GM23338 (cell line): ENCODE measurements around the gene LYVE1. TPM values are rescaled to one million over a fixed set of nuclear protein-coding genes. Genes with fewer than 3 reads are reported as not detected.

Experiments used
- ATAC-seq: fragments of 200-7000 bp; cut with Tn5 transposase; 3 replicates; pipeline ENCODE4 v1.9.1; 2020
- DNase-seq: peaks from one replicate; pipeline ENCODE4 v3.0.0-alpha.2; 2015; ENCODE audit warnings: low spot score
- H2AFZ ChIP-seq: fragments of 200-600 bp; sonication (generic); 2 replicates; pipeline ENCODE4 v1.8.0; 2016; ENCODE audit warnings: antibody characterized with exemption, mild to moderate bottlenecking, moderate library complexity
- H3F3A ChIP-seq: fragments of 200-600 bp; sonication (generic); replicated peaks from 2 replicates; pipeline ENCODE4 v1.8.0; 2017; ENCODE audit warnings: antibody characterized with exemption, mixed run types, low read depth
- H3K27ac ChIP-seq: fragments of 200-600 bp; sonication (generic); 2 replicates; pipeline ENCODE4 v1.6.1; 2016; ENCODE audit warnings: low read depth
- H3K27me3 ChIP-seq: fragments of 200-600 bp; sonication (generic); 2 replicates; pipeline ENCODE4 v1.8.0; 2016; ENCODE audit warnings: mild to moderate bottlenecking, mixed run types, moderate library complexity; ENCODE audit not compliant: insufficient read depth
- H3K36me3 ChIP-seq: fragments of 200-600 bp; sonication (generic); 2 replicates; pipeline ENCODE4 v1.8.0; 2016; ENCODE audit warnings: mild to moderate bottlenecking; ENCODE audit not compliant: insufficient read depth
- H3K4me1 ChIP-seq: fragments of 200-600 bp; sonication (generic); 2 replicates; pipeline ENCODE4 v1.8.0; 2016; ENCODE audit warnings: mild to moderate bottlenecking, moderate library complexity; ENCODE audit not compliant: insufficient read depth
- H3K4me2 ChIP-seq: fragments of 200-600 bp; sonication (generic); 2 replicates; pipeline ENCODE4 v1.7.1; 2017; ENCODE audit warnings: mixed run types
- H3K4me3 ChIP-seq: fragments of 200-600 bp; sonication (generic); 2 replicates; pipeline ENCODE4 v1.6.1; 2016; ENCODE audit warnings: mixed run types
- H3K79me2 ChIP-seq: fragments of 200-600 bp; sonication (generic); replicated peaks from 2 replicates; pipeline ENCODE4 v1.8.0; 2017; ENCODE audit warnings: mild to moderate bottlenecking; ENCODE audit not compliant: insufficient read depth
- H3K9me2 ChIP-seq: fragments of 200-600 bp; sonication (generic); 2 replicates; pipeline ENCODE4 v1.8.0; 2017; ENCODE audit not compliant: insufficient read depth
- H4K20me1 ChIP-seq: fragments of 200-600 bp; sonication (generic); replicated peaks from 2 replicates; pipeline ENCODE4 v1.8.0; 2017; ENCODE audit warnings: mild to moderate bottlenecking; ENCODE audit not compliant: insufficient read depth
- H3K27ac Mint-ChIP-seq: 2 replicates; pipeline ENCODE4 v1.8.0; 2020; ENCODE audit warnings: inconsistent platforms, mild to moderate bottlenecking, moderate library complexity, mixed read lengths
- H3K27me3 Mint-ChIP-seq: 3 replicates; pipeline ENCODE4 v1.8.0; 2022; ENCODE audit warnings: low read depth, mild to moderate bottlenecking, moderate library complexity, mixed read lengths, inconsistent platforms; ENCODE audit not compliant: insufficient read depth, poor library complexity
- H3K36me3 Mint-ChIP-seq: 3 replicates; pipeline ENCODE4 v1.8.0; 2021; ENCODE audit warnings: low read depth, mild to moderate bottlenecking, inconsistent platforms, moderate library complexity, mixed read lengths
- H3K4me1 Mint-ChIP-seq: 3 replicates; pipeline ENCODE4 v1.8.0; 2020; ENCODE audit warnings: mild to moderate bottlenecking, inconsistent platforms, mixed read lengths
- H3K4me3 Mint-ChIP-seq: 3 replicates; pipeline ENCODE4 v1.8.0; 2021; ENCODE audit warnings: moderate library complexity, mild to moderate bottlenecking, inconsistent platforms, mixed read lengths
- H3K9me3 Mint-ChIP-seq: 3 replicates; pipeline ENCODE4 v1.8.0; 2020; ENCODE audit warnings: moderate library complexity, mild to moderate bottlenecking, inconsistent platforms, mixed read lengths
- CREB1 ChIP-seq: fragments of 250-450 bp; sonication (Bioruptor Pico); IDR thresholded peaks from 2 replicates; pipeline ENCODE4 v1.5.0; 2020; ENCODE audit warnings: low read depth, mild to moderate bottlenecking, moderate library complexity
- CTCF ChIP-seq, 2 experiments: fragments of 200-600 bp in 1 of 2; sonication (generic) in 1 of 2; conservative IDR thresholded peaks; 2 replicates each; pipeline versions ENCODE4 v1.5.1 to v1.6.1; 2016 to 2017; ENCODE audit warnings: antibody characterized with exemption in 2 of 2, low read depth in 2 of 2, mild to moderate bottlenecking in 2 of 2, moderate library complexity in 1 of 2
- ETS1 ChIP-seq: IDR thresholded peaks from 2 replicates; pipeline ENCODE4 v1.6.1; 2016; ENCODE audit warnings: antibody characterized with exemption
- EZH2 ChIP-seq: fragments of 200-600 bp; sonication (generic); IDR thresholded peaks from one replicate; pipeline ENCODE4 v1.8.0; 2017; ENCODE audit warnings: antibody characterized with exemption, mild to moderate bottlenecking, low read depth; ENCODE audit not compliant: unreplicated experiment
- EZH2phosphoT487 ChIP-seq: fragments of 200-600 bp; sonication (generic); IDR thresholded peaks from one replicate; pipeline ENCODE4 v1.8.1; 2018; ENCODE audit warnings: antibody characterized with exemption; ENCODE audit not compliant: unreplicated experiment
- JUNB ChIP-seq: IDR thresholded peaks from one replicate; pipeline ENCODE4 v1.6.1; 2016; ENCODE audit warnings: antibody characterized with exemption; ENCODE audit not compliant: unreplicated experiment
- POLR2AphosphoS5 ChIP-seq: IDR thresholded peaks from 2 replicates; pipeline ENCODE4 v1.6.1; 2016; ENCODE audit warnings: antibody characterized with exemption, low read depth
- REST ChIP-seq: IDR thresholded peaks from one replicate; pipeline ENCODE4 v1.6.1; 2018; ENCODE audit warnings: antibody characterized with exemption; ENCODE audit not compliant: unreplicated experiment
- STAT1 ChIP-seq: IDR thresholded peaks from one replicate; pipeline ENCODE4 v1.6.1; 2016; ENCODE audit warnings: antibody characterized with exemption; ENCODE audit not compliant: unreplicated experiment
- ZNF114 ChIP-seq: fragments of 250-450 bp; sonication (Bioruptor Pico); IDR thresholded peaks from 2 replicates; pipeline ENCODE4 v1.5.0; 2020; ENCODE audit warnings: mild to moderate bottlenecking, moderate library complexity
- ZNF331 ChIP-seq: fragments of 250-450 bp; sonication (Bioruptor Pico); IDR thresholded peaks from 2 replicates; pipeline ENCODE4 v1.5.0; 2020; ENCODE audit warnings: low read depth, mild to moderate bottlenecking, moderate library complexity
- ZNF462 ChIP-seq: fragments of 250-450 bp; sonication (Bioruptor Pico); IDR thresholded peaks from 2 replicates; pipeline ENCODE4 v1.5.0; 2020; ENCODE audit warnings: mild to moderate bottlenecking, moderate library complexity
- polyA plus RNA-seq: library from polyadenylated mRNA; unstranded; fragments of >200 nt; fragmentation: Nextera tagmentation; extraction: Ambion mirVana; gene quantifications from 2 replicates; pipeline ENCODE4 v1.2.1, GENCODE V29; 2016
- total RNA-seq: library from RNA; depleted of rRNA; stranded (reverse); fragments of >200 nt; shearing (Covaris generic); gene quantifications from 2 replicates; pipeline ENCODE4 v1.2.3, GENCODE V29; 2014

The LYVE1 gene
- total and polyA plus RNA-seq, 2 experiments from 2014 or later: 0.94 TPM; not detected in 1

- TF ChIP-seq STAT1: no peak
- no peak for TF ChIP-seq EZH2
- no peak for TF ChIP-seq ZNF462 (CRISPR knock-in tag)
Observed at GRCh38 chr11:10566257-10566957, 2.1 kb downstream of the LYVE1 start (continued).

GRCh38 chr11:10565493-10565892 is 3.0 kb downstream of the LYVE1 start:
- H3K36me3 Mint-ChIP-seq: no peaks in the 10 kb centered on the region
- no peak overlapping the region for H3K27ac Mint-ChIP-seq
- ATAC-seq: no peak
- DNase-seq: no peak
- H3F3A ChIP-seq: no peaks in the 10 kb centered on the region
- peaks cover 19% of the 10 kb centered on the region for H3K4me1 ChIP-seq
- H3K9me3 Mint-ChIP-seq: no peaks in the 10 kb centered on the region
- no peaks in the 10 kb centered on the region for H3K27me3 ChIP-seq
- no peak overlapping the region for H3K4me2 ChIP-seq
- H3K79me2 ChIP-seq: no peaks in the 10 kb centered on the region
- no peak overlapping the region for H3K27ac ChIP-seq
- H3K27me3 Mint-ChIP-seq: no peaks in the 10 kb centered on the region
- H4K20me1 ChIP-seq: no peaks in the 10 kb centered on the region
- H3K4me3 Mint-ChIP-seq: no peak overlapping the region
- H3K36me3 ChIP-seq: no peaks in the 10 kb centered on the region
- H2AFZ ChIP-seq: no peak overlapping the region
- H3K9me2 ChIP-seq: peaks cover 8% of the 10 kb centered on the region
- TF ChIP-seq EZH2phosphoT487 (no peak), ZNF331 (no peak), JUNB (no peak), EZH2 (no peak), REST (no peak), ZNF114 (CRISPR knock-in tag) (no peak), STAT1 (no peak), CTCF (conservative IDR thresholded peaks at IDR 0.05; ENCODE audit: low read depth in 2 of 2) (no peak), POLR2AphosphoS5 (no peak), CREB1 (CRISPR knock-in tag) (no peak), ETS1 (no peak)
- H3K4me1 Mint-ChIP-seq: peaks cover 12% of the 10 kb centered on the region
- no peak overlapping the region for H3K4me3 ChIP-seq
